Natural killer cell (primary cell): Measurements from ENCODE around the gene SMARCA2. TPM values are rescaled to one million over a fixed set of nuclear protein-coding genes. Genes with fewer than 3 reads are reported as not detected.

Experiments used
- ATAC-seq, 3 donors: fragments of 150-1000 bp in 2 of 3; fragments of 200-7000 bp in 1 of 3; cut with Tn5 transposase; 1 replicate in 1 of 3; 2 replicates in 2 of 3; pipeline ENCODE4 v1.10.0; 2021; ENCODE audit warnings: mild to moderate bottlenecking in 2 of 3, moderate library complexity in 2 of 3
- DNase-seq, 2 donors: peaks; one replicate each; pipeline versions ENCODE4 v3.0.0 to v3.0.0-alpha.2; 2013 to 2021; ENCODE audit warnings: mixed read lengths in 1 of 2
- H3K27ac ChIP-seq: one replicate; pipeline ENCODE4 v1.5.1; 2013; ENCODE audit warnings: mild to moderate bottlenecking, low read length
- H3K27me3 ChIP-seq: one replicate; pipeline ENCODE4 v1.6.1; 2013; ENCODE audit warnings: low read length; ENCODE audit not compliant: control insufficient read depth, insufficient read depth
- H3K36me3 ChIP-seq: one replicate; pipeline ENCODE4 v1.6.1; 2013; ENCODE audit warnings: low read length; ENCODE audit not compliant: control insufficient read depth, insufficient read depth
- H3K4me1 ChIP-seq: one replicate; pipeline ENCODE4 v1.6.1; 2013; ENCODE audit warnings: low read length; ENCODE audit not compliant: control insufficient read depth, insufficient read depth
- H3K4me3 ChIP-seq: one replicate; pipeline ENCODE4 v1.5.1; 2013; ENCODE audit warnings: low read length
- H3K9me3 ChIP-seq: one replicate; pipeline ENCODE4 v1.6.1; 2013; ENCODE audit warnings: low read length; ENCODE audit not compliant: control insufficient read depth, insufficient read depth
- H3K27ac Mint-ChIP-seq, 2 donors: one replicate each; pipeline ENCODE4 v1.8.0; 2022; ENCODE audit warnings: mild to moderate bottlenecking in 2 of 2, mixed read lengths in 2 of 2, moderate library complexity in 1 of 2
- H3K27me3 Mint-ChIP-seq, 2 donors: one replicate each; pipeline ENCODE4 v1.8.0; 2022; ENCODE audit warnings: low read depth in 2 of 2, mixed read lengths in 2 of 2
- H3K36me3 Mint-ChIP-seq: one replicate; pipeline ENCODE4 v1.8.0; 2022; ENCODE audit warnings: mixed read lengths
- H3K4me1 Mint-ChIP-seq, 2 donors: one replicate each; pipeline ENCODE4 v1.8.0; 2022; ENCODE audit warnings: mixed read lengths in 2 of 2
- H3K4me3 Mint-ChIP-seq: one replicate; pipeline ENCODE4 v1.8.0; 2022; ENCODE audit warnings: mild to moderate bottlenecking, moderate library complexity, mixed read lengths
- H3K9me3 Mint-ChIP-seq, 2 donors: one replicate each; pipeline ENCODE4 v1.8.0; 2022; ENCODE audit warnings: mixed read lengths in 2 of 2
- CTCF ChIP-seq: fragments of 200-600 bp; IDR thresholded peaks from one replicate; pipeline ENCODE4 v1.8.0; 2022; ENCODE audit warnings: antibody characterized with exemption
- WGBS: methylation state at CpG from one replicate; pipeline ENCODE4 v1.1.7; 2013; ENCODE audit warnings: missing lambda C conversion rate; ENCODE audit not compliant: insufficient coverage; 5-methylcytosine and 5-hydroxymethylcytosine counted together
- intact Hi-C: fragments of 100-400 bp; cut with micrococcal nuclease; formaldehyde crosslinking; loops from one replicate; pipeline ENCODE4 v1.14.2; 2022
- total RNA-seq, 4 donors: library from RNA; stranded (reverse); fragments of 120-200 nt in 1 of 4; gene quantifications; one replicate each; pipeline versions ENCODE4 v1.2.3 to v1.2.4, GENCODE V29; 2013 to 2022

The SMARCA2 gene
- total RNA-seq, 3 donors from 2014 or later (not counting 1 experiment from before 2014, with no cell fraction given), result 303 to 324 (median 308) TPM

- H3K4me3 Mint-ChIP-seq, result no peak overlapping the region
- peak in 1 of 2 donors; percentile 32 for DNase-seq
- WGBS, result 76% methylated on average over 4 of the region's 4 CpGs
- Histone ChIP-seq H3K9me3 (no peaks in the 10 kb centered on the region), H3K27me3 (no peaks in the 10 kb centered on the region), H3K27ac (no peak overlapping the region), H3K36me3 (no peaks in the 10 kb centered on the region), H3K4me1 (peaks cover 8% of the 10 kb centered on the region), H3K4me3 (no peak overlapping the region)
- peaks cover 12 to 16% of the 10 kb centered on the region in 2 donors for H3K27me3 Mint-ChIP-seq
- no peak for TF ChIP-seq CTCF
- no peaks in the 10 kb centered on the region for H3K36me3 Mint-ChIP-seq
- no peak overlapping the region for H3K27ac Mint-ChIP-seq
- no peak for ATAC-seq
- peaks cover 3 to 16% of the 10 kb centered on the region in 2 donors for H3K4me1 Mint-ChIP-seq
- intact Hi-C loops, result loop anchor here (10.0 kb wide), 2 partner anchors 142 to 1738 kb away; no protein-coding TSS in a partner anchor
- no peaks in the 10 kb centered on the region for H3K9me3 Mint-ChIP-seq
These were observed 2.8 kb upstream of the SMARCA2 start for GRCh38 chr9:2012347-2012746.

- DNase-seq (no peak), ATAC-seq (no peak)
- Histone ChIP-seq H3K4me1 (peaks cover 12% of the 10 kb centered on the region), H3K4me3 (peak overlapping the region; percentile 97), H3K36me3 (no peaks in the 10 kb centered on the region), H3K27ac (no peak overlapping the region), H3K9me3 (no peaks in the 10 kb centered on the region), H3K27me3 (no peaks in the 10 kb centered on the region)
- Mint-ChIP-seq H3K4me3 (peak overlapping the region; percentile 99), H3K36me3 (no peaks in the 10 kb centered on the region), H3K27me3 (peaks cover 12 to 16% of the 10 kb centered on the region in 2 donors), H3K4me1 (peaks cover 17 to 32% of the 10 kb centered on the region in 2 donors), H3K9me3 (no peaks in the 10 kb centered on the region), H3K27ac (peak overlapping the region; percentile 97 to 99)
- intact Hi-C loops, result loop anchor here (10.0 kb wide), 2 partner anchors 141 to 1739 kb away; no protein-coding TSS in a partner anchor
- TF ChIP-seq CTCF, result no peak
- WGBS, result 38% methylated on average over 12 of the region's 13 CpGs
These were observed 1.2 kb upstream of the SMARCA2 start for GRCh38 chr9:2013743-2014475.

GRCh38 chr9:2015581-2016407 is 647 bp downstream of the SMARCA2 start:
- Histone ChIP-seq H3K4me3 (peak overlapping the region; percentile 97), H3K36me3 (no peaks in the 10 kb centered on the region), H3K27ac (peak overlapping the region; percentile 89), H3K4me1 (peaks cover 15% of the 10 kb centered on the region), H3K9me3 (no peaks in the 10 kb centered on the region), H3K27me3 (no peaks in the 10 kb centered on the region)
- TF ChIP-seq CTCF, result no peak
- peak overlapping the region; percentile 99 for H3K4me3 Mint-ChIP-seq
- under 1% methylated on average over 55 of the region's 59 CpGs for WGBS
- peaks cover 32 to 45% of the 10 kb centered on the region in 2 donors for H3K4me1 Mint-ChIP-seq
- H3K36me3 Mint-ChIP-seq, result no peaks in the 10 kb centered on the region
- H3K27me3 Mint-ChIP-seq, result peaks cover 12 to 13% of the 10 kb centered on the region in 2 donors
- peak overlapping the region; percentile 97 to 99 for H3K27ac Mint-ChIP-seq
- ATAC-seq (no peak), DNase-seq (peak; percentile 59 to 75)
- intact Hi-C loops, result loop anchor here (1.0 to 10.0 kb wide), 5 partner anchors 39 to 1741 kb away; partner anchors contain the start of gene RFX3
- H3K9me3 Mint-ChIP-seq, result no peaks in the 10 kb centered on the region
